H1 (cell line): Measurements from ENCODE around the gene ELP6. TPM values are rescaled to one million over a fixed set of nuclear protein-coding genes. Genes with fewer than 3 reads are reported as not detected.

Source experiments
- CTCF ChIA-PET: fragments of 300-600 bp; sonication (Branson Sonifier 250); formaldehyde crosslinking; loops from one replicate; lab custom pipeline; 2021; ENCODE audit not compliant: partially characterized antibody; lab: Charles Lee
- POLR2A ChIA-PET: fragments of 300-600 bp; sonication (Branson Sonifier 250); formaldehyde crosslinking; loops from one replicate; lab custom pipeline; 2021; ENCODE audit warnings: inconsistent platforms; ENCODE audit not compliant: partially characterized antibody; lab: Charles Lee
- DNase-seq, 2 experiments: peaks; one replicate each; pipeline versions ENCODE4 v3.0.0 to v3.0.0-alpha.2; 2010 to 2022; ENCODE audit warnings: low spot score in 2 of 2, low read depth in 1 of 2, mixed read lengths in 1 of 2
- FAIRE-seq: peaks from 2 replicates; lab custom pipeline; 2011; peaks lifted over from hg19 to GRCh38; lab: Jason Lieb, UNC
- H2AFZ ChIP-seq: 2 replicates; pipeline ENCODE4 v1.8.1; 2012; ENCODE audit warnings: low read length, inconsistent platforms
- H2AK5ac ChIP-seq: 2 replicates; pipeline ENCODE4 v1.6.1; 2013; ENCODE audit warnings: low read depth, low read length
- H2BK120ac ChIP-seq: replicated peaks from 2 replicates; pipeline ENCODE3; 2013; ENCODE audit warnings: low read depth, low read length, inconsistent platforms
- H2BK12ac ChIP-seq: 2 replicates; pipeline ENCODE4 v1.6.1; 2013; ENCODE audit warnings: low read depth, low read length
- H2BK15ac ChIP-seq: 2 replicates; pipeline ENCODE4 v1.6.1; 2013; ENCODE audit warnings: low read length
- H2BK20ac ChIP-seq: 2 replicates; pipeline ENCODE4 v1.6.1; 2013; ENCODE audit warnings: low read length
- H2BK5ac ChIP-seq: 2 replicates; pipeline ENCODE4 v1.6.1; 2013; ENCODE audit warnings: low read depth, low read length
- H3K14ac ChIP-seq: 2 replicates; pipeline ENCODE4 v1.6.1; 2013; ENCODE audit warnings: inconsistent platforms; ENCODE audit not compliant: insufficient read length
- H3K18ac ChIP-seq: 2 replicates; pipeline ENCODE4 v1.6.1; 2013; ENCODE audit warnings: low read length; ENCODE audit errors: extremely low read depth
- H3K23ac ChIP-seq: 2 replicates; pipeline ENCODE4 v1.6.1; 2013; ENCODE audit warnings: inconsistent platforms; ENCODE audit not compliant: insufficient read length
- H3K23me2 ChIP-seq: 2 replicates; pipeline ENCODE4 v1.6.1; 2013; ENCODE audit warnings: low read depth, low read length
- H3K27ac ChIP-seq: 2 replicates; pipeline ENCODE4 v1.6.1; 2011; ENCODE audit warnings: low read depth, low read length, inconsistent platforms
- H3K27me3 ChIP-seq, 4 experiments: replicated peaks in 1 of 4; 1 replicate in 1 of 4; 2 replicates in 3 of 4; pipeline versions ENCODE4 v1.6.1 to v1.8.1; 2011 to 2013; ENCODE audit warnings: low read length in 3 of 4, mild to moderate bottlenecking in 3 of 4, inconsistent platforms in 2 of 4, mixed read lengths in 2 of 4, moderate library complexity in 1 of 4; ENCODE audit not compliant: control insufficient read depth in 3 of 4, insufficient read depth in 3 of 4; ENCODE audit errors: extremely low read depth in 1 of 4
- H3K36me3 ChIP-seq, 4 experiments: 2 replicates each; pipeline versions ENCODE4 v1.6.1 to v1.8.1; 2011 to 2013; ENCODE audit warnings: mild to moderate bottlenecking in 4 of 4, low read length in 3 of 4, moderate library complexity in 2 of 4, control low read depth in 1 of 4, inconsistent platforms in 1 of 4; ENCODE audit not compliant: insufficient read depth in 4 of 4, control insufficient read depth in 2 of 4
- H3K4ac ChIP-seq: replicated peaks from 2 replicates; pipeline ENCODE3; 2013; ENCODE audit warnings: low read length, low read depth, mixed read lengths, inconsistent platforms; ENCODE audit not compliant: insufficient read length
- H3K4me1 ChIP-seq, 4 experiments: replicated peaks in 1 of 4; 1 replicate in 1 of 4; 2 replicates in 3 of 4; pipeline versions ENCODE4 v1.6.1 to v1.8.1; 2011 to 2013; ENCODE audit warnings: low read length in 3 of 4, inconsistent platforms in 2 of 4, mixed read lengths in 1 of 4; ENCODE audit not compliant: insufficient read depth in 4 of 4, control insufficient read depth in 3 of 4
- H3K4me2 ChIP-seq, 2 experiments: 2 replicates each; pipeline versions ENCODE4 v1.6.1 to v1.8.1; 2011 to 2013; ENCODE audit warnings: low read depth in 2 of 2, low read length in 2 of 2, control low read depth in 1 of 2, inconsistent platforms in 1 of 2, mild to moderate bottlenecking in 1 of 2; ENCODE audit not compliant: insufficient read depth in 1 of 2
- H3K4me3 ChIP-seq, 4 experiments: fragments of 200-600, 300-600 bp in 1 of 4; sonication (generic), shearing (Covaris generic), sonication (Bioruptor Twin) in 1 of 4; 2 replicates each; pipeline versions ENCODE4 v1.5.1 to v1.8.1; 2011 to 2016; ENCODE audit warnings: low read length in 4 of 4, low read depth in 3 of 4, control low read depth in 2 of 4, inconsistent platforms in 2 of 4, mild to moderate bottlenecking in 2 of 4, mixed read lengths in 1 of 4, moderate library complexity in 1 of 4; ENCODE audit not compliant: insufficient read depth in 2 of 4; ENCODE audit errors: extremely low read depth in 1 of 4
- H3K56ac ChIP-seq: replicated peaks from 2 replicates; pipeline ENCODE3; 2013; ENCODE audit warnings: low read depth, mild to moderate bottlenecking, mixed read lengths, low read length, inconsistent platforms; ENCODE audit not compliant: insufficient read length
- H3K79me1 ChIP-seq: 2 replicates; pipeline ENCODE4 v1.6.1; 2013; ENCODE audit warnings: low read depth, low read length, control low read depth
- H3K79me2 ChIP-seq, 2 experiments: 2 replicates each; pipeline versions ENCODE4 v1.6.1 to v1.8.1; 2012 to 2013; ENCODE audit warnings: low read length in 2 of 2, mild to moderate bottlenecking in 2 of 2, inconsistent platforms in 1 of 2; ENCODE audit not compliant: insufficient read depth in 2 of 2, control insufficient read depth in 1 of 2
- H3K9ac ChIP-seq, 4 experiments: replicated peaks in 1 of 4; 1 replicate in 1 of 4; 2 replicates in 3 of 4; pipeline versions ENCODE4 v1.6.1 to v1.8.1; 2011 to 2013; ENCODE audit warnings: low read depth in 3 of 4, low read length in 3 of 4, control low read depth in 2 of 4, mild to moderate bottlenecking in 2 of 4, moderate library complexity in 2 of 4, inconsistent platforms in 1 of 4; ENCODE audit errors: extremely low read depth in 1 of 4
- H3K9me3 ChIP-seq, 2 experiments: 2 replicates each; pipeline versions ENCODE4 v1.6.1 to v1.8.1; 2012 to 2013; ENCODE audit warnings: mild to moderate bottlenecking in 2 of 2, moderate library complexity in 2 of 2, control low read depth in 1 of 2, inconsistent platforms in 1 of 2, low read depth in 1 of 2, low read length in 1 of 2, mixed read lengths in 1 of 2; ENCODE audit not compliant: insufficient read depth in 2 of 2
- H4K20me1 ChIP-seq, 2 experiments: replicated peaks in 1 of 2; 2 replicates each; pipeline versions ENCODE3 to v1.8.1; 2011 to 2013; ENCODE audit warnings: inconsistent platforms in 2 of 2, low read length in 2 of 2, mild to moderate bottlenecking in 1 of 2; ENCODE audit not compliant: insufficient read depth in 2 of 2, control insufficient read depth in 1 of 2
- H4K5ac ChIP-seq: 2 replicates; pipeline ENCODE4 v1.6.1; 2013; ENCODE audit warnings: low read length, low read depth, mixed read lengths, inconsistent platforms; ENCODE audit not compliant: insufficient read length
- H4K8ac ChIP-seq: 2 replicates; pipeline ENCODE4 v1.8.0; 2013; ENCODE audit warnings: mild to moderate bottlenecking, moderate library complexity, low read length, inconsistent platforms; ENCODE audit not compliant: insufficient read depth; ENCODE audit errors: extremely low read depth
- H4K91ac ChIP-seq: replicated peaks from 2 replicates; pipeline ENCODE3; 2013; ENCODE audit warnings: low read length, mixed read lengths, inconsistent platforms; ENCODE audit not compliant: insufficient read length
- BCL11A ChIP-seq, 2 experiments: IDR thresholded peaks; one replicate each; pipeline ENCODE4 v1.6.1; 2011; ENCODE audit warnings: low read depth in 2 of 2, low read length in 2 of 2, mild to moderate bottlenecking in 2 of 2
- EGR1 ChIP-seq: IDR thresholded peaks from 2 replicates; pipeline ENCODE4 v1.6.1; 2011; ENCODE audit warnings: low read depth, low read length, borderline replicate concordance
- EZH2 ChIP-seq: fragments of 200-600 bp; sonication (generic); IDR thresholded peaks from 2 replicates; pipeline ENCODE4 v1.7.1; 2012; ENCODE audit warnings: low read depth, mild to moderate bottlenecking, moderate library complexity, low read length, inconsistent platforms; ENCODE audit not compliant: severe bottlenecking
- POLR2AphosphoS5 ChIP-seq: IDR thresholded peaks from 2 replicates; pipeline ENCODE4 v1.6.1; 2011; ENCODE audit warnings: low read depth, low read length
- RXRA ChIP-seq: IDR thresholded peaks from 2 replicates; pipeline ENCODE4 v1.6.1; 2011; ENCODE audit warnings: low read depth, mild to moderate bottlenecking, low read length, moderate library complexity; ENCODE audit not compliant: insufficient read depth
- WGBS, 2 experiments: shearing (Covaris generic) in 1 of 2; methylation state at CpG; one replicate each; pipeline versions ENCODE4 v1.1.6 to v1.1.7; 2013 to 2015; ENCODE audit warnings: low lambda C conversion rate in 2 of 2, mixed read lengths in 2 of 2, inconsistent platforms in 1 of 2, low coverage in 1 of 2, missing lambda C conversion rate in 1 of 2; ENCODE audit not compliant: insufficient replicate concordance in 2 of 2, insufficient coverage in 1 of 2, insufficient read length in 1 of 2; ENCODE audit errors: extremely low coverage in 1 of 2, missing lambda C conversion rate in 1 of 2; 5-methylcytosine and 5-hydroxymethylcytosine counted together
- polyA plus RNA-seq, 7 experiments: library from polyadenylated mRNA; depleted of rRNA in 3 of 7; stranded (reverse) in 5 of 7; unstranded in 2 of 7; fragments of >200 nt in 5 of 7; fragments of 200-250 nt in 2 of 7; gene quantifications; 1 replicate in 5 of 7; 2 replicates in 1 of 7; 4 replicates in 1 of 7; pipeline versions ENCODE4 v1.2.1 to v1.2.3, GENCODE V29; 2011 to 2013; ENCODE audit warnings: missing spikeins in 2 of 7, mixed read lengths in 2 of 7
- total RNA-seq: library from RNA; stranded (reverse); fragmentation: NEBNext Ultra II Directional; extraction: Animal tissue kit (Norgen Biotek cat#: 25700); gene quantifications from 2 replicates; pipeline ENCODE4 v1.2.1, GENCODE V29; 2021

The ELP6 gene
- total and polyA plus RNA-seq, 2 of the 8 experiments (the other 6 are each of a cell fraction or from before 2014, with no cell fraction given) = 51.1 to 78.7 TPM

DNA sequence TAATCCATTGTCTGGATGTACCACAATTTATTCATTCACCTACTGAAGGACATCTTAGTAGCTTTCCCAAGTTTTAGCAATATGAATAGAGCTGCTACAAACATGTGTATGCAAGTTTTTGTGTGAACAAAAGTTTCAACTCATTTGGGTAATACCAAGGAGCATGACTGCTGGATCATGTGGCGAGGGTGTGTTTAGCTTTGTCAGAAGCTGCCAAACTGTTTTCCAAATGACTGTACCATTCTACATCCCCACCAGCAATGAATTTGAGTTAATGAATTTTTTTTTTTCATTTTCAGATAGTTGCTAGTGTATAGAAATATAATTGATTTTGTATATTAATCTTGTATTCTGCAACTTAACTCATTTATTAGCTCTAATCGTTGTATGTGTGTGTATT is 20.0 kb upstream of the ELP6 start:
- no peak for FAIRE-seq
- H4K8ac ChIP-seq = no peak overlapping the region
- H2BK15ac ChIP-seq = no peak overlapping the region
- no peak overlapping the region for H3K4me2 ChIP-seq
- H3K36me3 ChIP-seq = no peaks in the 10 kb centered on the region
- H3K9me3 ChIP-seq = no peaks in the 10 kb centered on the region; a peak in 1 of 4 replicates
- no peaks in the 10 kb centered on the region for H4K20me1 ChIP-seq
- H2BK20ac ChIP-seq = no peak overlapping the region
- ChIA-PET POLR2A (interaction anchor here (0.6 to 1.1 kb wide), 3 partner anchors 11 to 523 kb away, joined by 3 to 4 read pairs (median 4); partner anchors contain the start of gene ELP6), CTCF (interaction anchor here (0.6 to 4.6 kb wide), 11 partner anchors 10 to 112 kb away, joined by 3 to 23 read pairs (median 3); no protein-coding TSS in a partner anchor)
- H3K23me2 ChIP-seq = no peaks in the 10 kb centered on the region
- no peaks in the 10 kb centered on the region for H3K79me2 ChIP-seq
- DNase-seq = no peak
- no peak overlapping the region for H2AK5ac ChIP-seq
- WGBS, 2 experiments = 96% methylated on average over 2 of the region's 2 CpGs; no CpG with 5 or more reads in 1 of the 2 experiments
- H3K56ac ChIP-seq = no peak overlapping the region
- no peak overlapping the region for H2BK12ac ChIP-seq
- no peak overlapping the region for H2BK5ac ChIP-seq
- no peak overlapping the region for H3K9ac ChIP-seq
- no peak overlapping the region for H3K4ac ChIP-seq
- H3K27me3 ChIP-seq = no peaks in the 10 kb centered on the region
- H4K91ac ChIP-seq = no peak overlapping the region
- no peak overlapping the region for H3K18ac ChIP-seq
- H3K79me1 ChIP-seq = no peaks in the 10 kb centered on the region
- no peak overlapping the region for H3K14ac ChIP-seq
- H3K23ac ChIP-seq = no peak overlapping the region
- H3K27ac ChIP-seq = no peak overlapping the region
- H3K4me1 ChIP-seq = no peaks in the 10 kb centered on the region; a peak in 1 of 7 replicates
- H3K4me3 ChIP-seq = no peak overlapping the region
- H2BK120ac ChIP-seq = peak overlapping the region; percentile 83
- H4K5ac ChIP-seq = no peak overlapping the region
- H2AFZ ChIP-seq = no peak overlapping the region
- TF ChIP-seq EZH2 = no peak
- no peak for TF ChIP-seq RXRA
- no peak for TF ChIP-seq POLR2AphosphoS5
- no peak for TF ChIP-seq BCL11A (IDR thresholded peaks at IDR 0.05; ENCODE audit: low read depth in 2 of 2, low read length in 2 of 2)
- no peak for TF ChIP-seq EGR1
